ENCODE data around the gene HAND1. TPM values are rescaled to one million over a fixed set of nuclear protein-coding genes. Genes with fewer than 3 reads are reported as not detected.

The HAND1 gene
- total RNA-seq, 1 experiment from 2014 or later = not detected

DNA sequence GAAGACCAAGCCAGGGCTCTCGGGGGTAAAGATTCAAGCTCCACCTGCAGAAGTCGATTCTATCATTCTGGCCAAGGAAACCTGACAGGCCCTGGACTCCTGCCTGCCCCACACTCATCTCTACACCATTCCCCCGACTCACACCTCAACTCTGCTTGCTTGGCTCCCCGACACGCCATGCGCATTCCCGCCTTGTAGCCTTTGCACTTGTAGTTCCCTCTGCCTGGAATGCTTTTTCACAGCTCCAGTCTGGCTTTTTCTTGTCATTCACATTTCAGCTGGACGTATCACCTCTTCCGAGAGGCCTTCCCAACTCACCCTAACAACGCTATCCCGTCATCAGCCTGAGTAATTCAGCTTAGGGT lies 28.7 kb upstream of the HAND1 start:
- Mint-ChIP-seq H3K4me1 (ENCODE audit: insufficient read depth, unreplicated experiment) (no peaks in the 10 kb centered on the region), H3K4me3 (ENCODE audit: unreplicated experiment) (no peak overlapping the region), H3K27me3 (ENCODE audit: insufficient read depth, unreplicated experiment) (peaks cover 43% of the 10 kb centered on the region), H3K36me3 (ENCODE audit: insufficient read depth, unreplicated experiment) (no peaks in the 10 kb centered on the region), H3K27ac (ENCODE audit: low read depth, unreplicated experiment) (no peak overlapping the region), H3K9me3 (ENCODE audit: unreplicated experiment) (no peaks in the 10 kb centered on the region)
- no TSS peak for BruUV-seq (replicated peaks)
- ChIA-PET POLR2A (no interaction called here), CTCF (interaction anchor here (0.6 to 19.8 kb wide), 5 partner anchors 10 to 532 kb away, joined by 3 to 207 read pairs (median 3); no protein-coding TSS in a partner anchor)
- TF ChIP-seq, protein P1, sequence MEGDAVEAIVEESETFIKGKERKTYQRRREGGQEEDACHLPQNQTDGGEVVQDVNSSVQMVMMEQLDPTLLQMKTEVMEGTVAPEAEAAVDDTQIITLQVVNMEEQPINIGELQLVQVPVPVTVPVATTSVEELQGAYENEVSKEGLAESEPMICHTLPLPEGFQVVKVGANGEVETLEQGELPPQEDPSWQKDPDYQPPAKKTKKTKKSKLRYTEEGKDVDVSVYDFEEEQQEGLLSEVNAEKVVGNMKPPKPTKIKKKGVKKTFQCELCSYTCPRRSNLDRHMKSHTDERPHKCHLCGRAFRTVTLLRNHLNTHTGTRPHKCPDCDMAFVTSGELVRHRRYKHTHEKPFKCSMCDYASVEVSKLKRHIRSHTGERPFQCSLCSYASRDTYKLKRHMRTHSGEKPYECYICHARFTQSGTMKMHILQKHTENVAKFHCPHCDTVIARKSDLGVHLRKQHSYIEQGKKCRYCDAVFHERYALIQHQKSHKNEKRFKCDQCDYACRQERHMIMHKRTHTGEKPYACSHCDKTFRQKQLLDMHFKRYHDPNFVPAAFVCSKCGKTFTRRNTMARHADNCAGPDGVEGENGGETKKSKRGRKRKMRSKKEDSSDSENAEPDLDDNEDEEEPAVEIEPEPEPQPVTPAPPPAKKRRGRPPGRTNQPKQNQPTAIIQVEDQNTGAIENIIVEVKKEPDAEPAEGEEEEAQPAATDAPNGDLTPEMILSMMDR (IDR thresholded peaks at IDR 0.05; ENCODE audit: unreplicated experiment) = no peak
- DNase-seq (ENCODE audit: unreplicated experiment) = no peak
- intact Hi-C loops (cut with micrococcal nuclease) = no loop called here

DNA sequence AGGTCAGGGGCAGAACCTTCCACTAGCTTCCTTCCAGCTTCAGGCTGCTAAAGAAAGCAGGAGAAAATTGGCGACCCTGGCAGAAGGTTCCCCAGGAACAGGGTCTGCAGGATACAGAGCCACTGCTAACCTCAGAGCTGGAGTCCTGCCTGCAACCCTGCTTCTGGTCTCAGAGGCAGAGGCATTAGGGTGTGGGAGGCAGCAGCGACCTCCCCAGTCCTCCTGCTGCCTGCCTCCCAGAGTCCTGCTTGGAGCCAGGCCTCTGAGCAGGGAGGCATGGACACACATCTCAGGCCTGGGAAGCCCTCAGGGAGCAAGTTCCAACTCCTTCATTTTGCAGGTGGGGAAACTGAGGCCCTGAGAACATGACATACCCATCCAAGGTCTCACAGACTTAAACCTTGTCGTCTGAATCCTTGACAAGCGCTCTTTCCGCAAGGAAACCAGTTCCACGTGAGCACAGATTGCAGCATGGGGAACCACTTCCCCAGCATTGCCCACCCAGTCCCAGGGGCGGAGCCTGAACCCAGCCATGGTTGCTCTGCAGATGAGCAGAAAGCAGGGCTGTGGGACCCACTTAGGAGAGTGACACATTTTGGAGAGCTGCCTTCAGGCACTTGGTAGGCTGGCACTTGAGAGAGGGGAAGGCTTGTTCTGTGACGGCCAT lies 28.2 kb upstream of the HAND1 start:
- H3K9me3 Mint-ChIP-seq (ENCODE audit: unreplicated experiment) = no peaks in the 10 kb centered on the region
- DNase-seq (ENCODE audit: unreplicated experiment) = no peak
- H3K4me3 Mint-ChIP-seq (ENCODE audit: unreplicated experiment) = no peak overlapping the region
- ChIA-PET CTCF (interaction anchor here (0.9 to 19.8 kb wide), 5 partner anchors 10 to 531 kb away, joined by 3 to 207 read pairs (median 3); no protein-coding TSS in a partner anchor), POLR2A (no interaction called here)
- BruUV-seq (replicated peaks) = no TSS peak
- intact Hi-C loops (cut with micrococcal nuclease) = no loop called here
- TF ChIP-seq, protein P1 (IDR thresholded peaks at IDR 0.05; ENCODE audit: unreplicated experiment) = no peak
- no peaks in the 10 kb centered on the region for H3K4me1 Mint-ChIP-seq (ENCODE audit: insufficient read depth, unreplicated experiment)
- H3K27me3 Mint-ChIP-seq (ENCODE audit: insufficient read depth, unreplicated experiment) = peaks cover 49% of the 10 kb centered on the region
- no peaks in the 10 kb centered on the region for H3K36me3 Mint-ChIP-seq (ENCODE audit: insufficient read depth, unreplicated experiment)
- no peak overlapping the region for H3K27ac Mint-ChIP-seq (ENCODE audit: low read depth, unreplicated experiment)

DNA sequence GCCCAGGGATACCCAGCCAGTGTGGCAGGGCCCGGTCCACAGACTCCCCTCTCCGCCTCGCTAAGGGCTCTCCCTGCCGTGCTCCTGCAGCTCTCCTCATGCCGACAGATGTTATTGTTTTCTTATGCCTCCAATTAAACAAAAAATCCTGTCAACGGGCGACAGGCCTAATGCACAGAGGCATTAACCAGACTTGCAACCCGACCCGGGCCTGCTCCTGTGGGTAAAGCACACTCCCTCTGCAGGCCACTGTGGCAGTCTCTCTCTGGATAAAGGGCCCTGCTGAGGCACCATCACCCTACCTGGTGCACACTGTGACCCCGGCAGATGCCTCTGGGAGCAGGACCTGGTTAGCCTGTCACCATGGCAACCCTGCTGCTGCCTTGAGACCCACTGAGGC lies 27.5 kb upstream of the HAND1 start:
- Mint-ChIP-seq H3K27ac (ENCODE audit: low read depth, unreplicated experiment) (no peak overlapping the region), H3K27me3 (ENCODE audit: insufficient read depth, unreplicated experiment) (peaks cover 54% of the 10 kb centered on the region), H3K4me1 (ENCODE audit: insufficient read depth, unreplicated experiment) (no peaks in the 10 kb centered on the region), H3K36me3 (ENCODE audit: insufficient read depth, unreplicated experiment) (no peaks in the 10 kb centered on the region), H3K9me3 (ENCODE audit: unreplicated experiment) (no peaks in the 10 kb centered on the region), H3K4me3 (ENCODE audit: unreplicated experiment) (no peak overlapping the region)
- no peak for DNase-seq (ENCODE audit: unreplicated experiment)
- intact Hi-C loops (cut with micrococcal nuclease) = no loop called here
- no TSS peak for BruUV-seq (replicated peaks)
- ChIA-PET CTCF (interaction anchor here (0.7 to 19.8 kb wide), 7 partner anchors 12 to 311 kb away, joined by 3 to 207 read pairs (median 3); no protein-coding TSS in a partner anchor), POLR2A (interaction anchor here (1.3 kb wide), 1 partner anchor 15 kb away, joined by 3 read pairs; no protein-coding TSS in a partner anchor)
- TF ChIP-seq, protein P1 (IDR thresholded peaks at IDR 0.05; ENCODE audit: unreplicated experiment) = no peak

DNA sequence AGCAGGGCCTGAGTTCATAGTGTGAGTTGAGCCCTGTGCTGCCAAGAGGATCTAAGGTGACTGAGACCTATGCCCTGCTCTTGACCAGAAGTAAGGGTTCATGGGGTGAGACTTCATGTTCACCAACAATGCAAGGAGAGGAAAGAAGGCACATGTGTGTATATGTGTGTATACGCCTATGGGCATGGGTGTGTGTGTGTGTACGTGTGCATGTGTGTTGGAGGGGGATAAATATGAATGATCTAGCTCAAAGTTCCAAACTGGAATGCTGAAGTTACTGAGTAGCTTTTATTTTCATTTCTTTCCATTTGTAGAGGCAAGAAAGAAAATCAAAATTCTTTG lies 25.6 kb upstream of the HAND1 start:
- POLR2A ChIA-PET = interaction anchor here (0.7 kb wide), 1 partner anchor 25 kb away, joined by 3 read pairs; no protein-coding TSS in a partner anchor
- intact Hi-C loops (cut with micrococcal nuclease) = no loop called here
- TF ChIP-seq, protein P1 (IDR thresholded peaks at IDR 0.05; ENCODE audit: unreplicated experiment) = no peak
- no peak for DNase-seq (ENCODE audit: unreplicated experiment)
- H3K9me3 Mint-ChIP-seq (ENCODE audit: unreplicated experiment) = no peaks in the 10 kb centered on the region
- H3K27me3 Mint-ChIP-seq (ENCODE audit: insufficient read depth, unreplicated experiment) = peaks cover 40% of the 10 kb centered on the region
- CTCF ChIA-PET = interaction anchor here (0.7 to 19.8 kb wide), 5 partner anchors 9 to 94 kb away, joined by 3 to 207 read pairs (median 3); no protein-coding TSS in a partner anchor
- no peaks in the 10 kb centered on the region for H3K36me3 Mint-ChIP-seq (ENCODE audit: insufficient read depth, unreplicated experiment)
- no peak overlapping the region for H3K27ac Mint-ChIP-seq (ENCODE audit: low read depth, unreplicated experiment)
- no peaks in the 10 kb centered on the region for H3K4me1 Mint-ChIP-seq (ENCODE audit: insufficient read depth, unreplicated experiment)
- no TSS peak for BruUV-seq (replicated peaks)
- H3K4me3 Mint-ChIP-seq (ENCODE audit: unreplicated experiment) = no peak overlapping the region

Data from MCF 10A (cell line).